GM23338 (cell line): ENCODE measurements around the gene FXR1. TPM values are rescaled to one million over a fixed set of nuclear protein-coding genes. Genes with fewer than 3 reads are reported as not detected.
A peak's percentile ranks its signal among the peaks of the same experiment; 100 is the strongest.

ENCODE experiments used
- ATAC-seq: fragments of 200-7000 bp; cut with Tn5 transposase; 3 replicates; pipeline ENCODE4 v1.9.1; 2020
- DNase-seq: peaks from one replicate; pipeline ENCODE4 v3.0.0-alpha.2; 2015; ENCODE audit warnings: low spot score
- H2AFZ ChIP-seq: fragments of 200-600 bp; sonication (generic); 2 replicates; pipeline ENCODE4 v1.8.0; 2016; ENCODE audit warnings: antibody characterized with exemption, mild to moderate bottlenecking, moderate library complexity
- H3F3A ChIP-seq: fragments of 200-600 bp; sonication (generic); replicated peaks from 2 replicates; pipeline ENCODE4 v1.8.0; 2017; ENCODE audit warnings: antibody characterized with exemption, mixed run types, low read depth
- H3K27ac ChIP-seq: fragments of 200-600 bp; sonication (generic); 2 replicates; pipeline ENCODE4 v1.6.1; 2016; ENCODE audit warnings: low read depth
- H3K27me3 ChIP-seq: fragments of 200-600 bp; sonication (generic); 2 replicates; pipeline ENCODE4 v1.8.0; 2016; ENCODE audit warnings: mild to moderate bottlenecking, mixed run types, moderate library complexity; ENCODE audit not compliant: insufficient read depth
- H3K36me3 ChIP-seq: fragments of 200-600 bp; sonication (generic); 2 replicates; pipeline ENCODE4 v1.8.0; 2016; ENCODE audit warnings: mild to moderate bottlenecking; ENCODE audit not compliant: insufficient read depth
- H3K4me1 ChIP-seq: fragments of 200-600 bp; sonication (generic); 2 replicates; pipeline ENCODE4 v1.8.0; 2016; ENCODE audit warnings: mild to moderate bottlenecking, moderate library complexity; ENCODE audit not compliant: insufficient read depth
- H3K4me2 ChIP-seq: fragments of 200-600 bp; sonication (generic); 2 replicates; pipeline ENCODE4 v1.7.1; 2017; ENCODE audit warnings: mixed run types
- H3K4me3 ChIP-seq: fragments of 200-600 bp; sonication (generic); 2 replicates; pipeline ENCODE4 v1.6.1; 2016; ENCODE audit warnings: mixed run types
- H3K79me2 ChIP-seq: fragments of 200-600 bp; sonication (generic); replicated peaks from 2 replicates; pipeline ENCODE4 v1.8.0; 2017; ENCODE audit warnings: mild to moderate bottlenecking; ENCODE audit not compliant: insufficient read depth
- H3K9me2 ChIP-seq: fragments of 200-600 bp; sonication (generic); 2 replicates; pipeline ENCODE4 v1.8.0; 2017; ENCODE audit not compliant: insufficient read depth
- H4K20me1 ChIP-seq: fragments of 200-600 bp; sonication (generic); replicated peaks from 2 replicates; pipeline ENCODE4 v1.8.0; 2017; ENCODE audit warnings: mild to moderate bottlenecking; ENCODE audit not compliant: insufficient read depth
- H3K27ac Mint-ChIP-seq: 2 replicates; pipeline ENCODE4 v1.8.0; 2020; ENCODE audit warnings: inconsistent platforms, mild to moderate bottlenecking, moderate library complexity, mixed read lengths
- H3K27me3 Mint-ChIP-seq: 3 replicates; pipeline ENCODE4 v1.8.0; 2022; ENCODE audit warnings: low read depth, mild to moderate bottlenecking, moderate library complexity, mixed read lengths, inconsistent platforms; ENCODE audit not compliant: insufficient read depth, poor library complexity
- H3K36me3 Mint-ChIP-seq: 3 replicates; pipeline ENCODE4 v1.8.0; 2021; ENCODE audit warnings: low read depth, mild to moderate bottlenecking, inconsistent platforms, moderate library complexity, mixed read lengths
- H3K4me1 Mint-ChIP-seq: 3 replicates; pipeline ENCODE4 v1.8.0; 2020; ENCODE audit warnings: mild to moderate bottlenecking, inconsistent platforms, mixed read lengths
- H3K4me3 Mint-ChIP-seq: 3 replicates; pipeline ENCODE4 v1.8.0; 2021; ENCODE audit warnings: moderate library complexity, mild to moderate bottlenecking, inconsistent platforms, mixed read lengths
- H3K9me3 Mint-ChIP-seq: 3 replicates; pipeline ENCODE4 v1.8.0; 2020; ENCODE audit warnings: moderate library complexity, mild to moderate bottlenecking, inconsistent platforms, mixed read lengths
- EZH2 ChIP-seq: fragments of 200-600 bp; sonication (generic); IDR thresholded peaks from one replicate; pipeline ENCODE4 v1.8.0; 2017; ENCODE audit warnings: antibody characterized with exemption, mild to moderate bottlenecking, low read depth; ENCODE audit not compliant: unreplicated experiment
- JUNB ChIP-seq: IDR thresholded peaks from one replicate; pipeline ENCODE4 v1.6.1; 2016; ENCODE audit warnings: antibody characterized with exemption; ENCODE audit not compliant: unreplicated experiment
- NANOG ChIP-seq: IDR thresholded peaks from 2 replicates; pipeline ENCODE4 v1.6.1; 2016; ENCODE audit warnings: antibody characterized with exemption, borderline replicate concordance
- POLR2AphosphoS5 ChIP-seq: IDR thresholded peaks from 2 replicates; pipeline ENCODE4 v1.6.1; 2016; ENCODE audit warnings: antibody characterized with exemption, low read depth
- STAT1 ChIP-seq: IDR thresholded peaks from one replicate; pipeline ENCODE4 v1.6.1; 2016; ENCODE audit warnings: antibody characterized with exemption; ENCODE audit not compliant: unreplicated experiment
- ZNF114 ChIP-seq: fragments of 250-450 bp; sonication (Bioruptor Pico); IDR thresholded peaks from 2 replicates; pipeline ENCODE4 v1.5.0; 2020; ENCODE audit warnings: mild to moderate bottlenecking, moderate library complexity
- polyA plus RNA-seq: library from polyadenylated mRNA; unstranded; fragments of >200 nt; fragmentation: Nextera tagmentation; extraction: Ambion mirVana; gene quantifications from 2 replicates; pipeline ENCODE4 v1.2.1, GENCODE V29; 2016
- total RNA-seq: library from RNA; depleted of rRNA; stranded (reverse); fragments of >200 nt; shearing (Covaris generic); gene quantifications from 2 replicates; pipeline ENCODE4 v1.2.3, GENCODE V29; 2014
- TF ChIP-seq, protein P1 (sequence below), 2 experiments: fragments of 200-600 bp in 1 of 2; sonication (generic) in 1 of 2; conservative IDR thresholded peaks; 2 replicates each; pipeline versions ENCODE4 v1.5.1 to v1.6.1; 2016 to 2017; ENCODE audit warnings: antibody characterized with exemption in 2 of 2, low read depth in 2 of 2, mild to moderate bottlenecking in 2 of 2, moderate library complexity in 1 of 2
- TF ChIP-seq, protein P2 (sequence below): fragments of 250-450 bp; sonication (Bioruptor Pico); IDR thresholded peaks from 2 replicates; pipeline ENCODE4 v1.5.0; 2020; ENCODE audit warnings: mild to moderate bottlenecking, moderate library complexity
- TF ChIP-seq, protein P3 (sequence below): IDR thresholded peaks from one replicate; pipeline ENCODE4 v1.6.1; 2018; ENCODE audit warnings: antibody characterized with exemption; ENCODE audit not compliant: unreplicated experiment

FXR1 gene
- total and polyA plus RNA-seq, 2 experiments from 2014 or later = 136 to 228 TPM

- H3F3A ChIP-seq = no peaks in the 10 kb centered on the region
- no peak for TF ChIP-seq NANOG
- TF ChIP-seq, protein P1, sequence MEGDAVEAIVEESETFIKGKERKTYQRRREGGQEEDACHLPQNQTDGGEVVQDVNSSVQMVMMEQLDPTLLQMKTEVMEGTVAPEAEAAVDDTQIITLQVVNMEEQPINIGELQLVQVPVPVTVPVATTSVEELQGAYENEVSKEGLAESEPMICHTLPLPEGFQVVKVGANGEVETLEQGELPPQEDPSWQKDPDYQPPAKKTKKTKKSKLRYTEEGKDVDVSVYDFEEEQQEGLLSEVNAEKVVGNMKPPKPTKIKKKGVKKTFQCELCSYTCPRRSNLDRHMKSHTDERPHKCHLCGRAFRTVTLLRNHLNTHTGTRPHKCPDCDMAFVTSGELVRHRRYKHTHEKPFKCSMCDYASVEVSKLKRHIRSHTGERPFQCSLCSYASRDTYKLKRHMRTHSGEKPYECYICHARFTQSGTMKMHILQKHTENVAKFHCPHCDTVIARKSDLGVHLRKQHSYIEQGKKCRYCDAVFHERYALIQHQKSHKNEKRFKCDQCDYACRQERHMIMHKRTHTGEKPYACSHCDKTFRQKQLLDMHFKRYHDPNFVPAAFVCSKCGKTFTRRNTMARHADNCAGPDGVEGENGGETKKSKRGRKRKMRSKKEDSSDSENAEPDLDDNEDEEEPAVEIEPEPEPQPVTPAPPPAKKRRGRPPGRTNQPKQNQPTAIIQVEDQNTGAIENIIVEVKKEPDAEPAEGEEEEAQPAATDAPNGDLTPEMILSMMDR (conservative IDR thresholded peaks at IDR 0.05; ENCODE audit: low read depth in 2 of 2) = no peak
- TF ChIP-seq, protein P2, sequence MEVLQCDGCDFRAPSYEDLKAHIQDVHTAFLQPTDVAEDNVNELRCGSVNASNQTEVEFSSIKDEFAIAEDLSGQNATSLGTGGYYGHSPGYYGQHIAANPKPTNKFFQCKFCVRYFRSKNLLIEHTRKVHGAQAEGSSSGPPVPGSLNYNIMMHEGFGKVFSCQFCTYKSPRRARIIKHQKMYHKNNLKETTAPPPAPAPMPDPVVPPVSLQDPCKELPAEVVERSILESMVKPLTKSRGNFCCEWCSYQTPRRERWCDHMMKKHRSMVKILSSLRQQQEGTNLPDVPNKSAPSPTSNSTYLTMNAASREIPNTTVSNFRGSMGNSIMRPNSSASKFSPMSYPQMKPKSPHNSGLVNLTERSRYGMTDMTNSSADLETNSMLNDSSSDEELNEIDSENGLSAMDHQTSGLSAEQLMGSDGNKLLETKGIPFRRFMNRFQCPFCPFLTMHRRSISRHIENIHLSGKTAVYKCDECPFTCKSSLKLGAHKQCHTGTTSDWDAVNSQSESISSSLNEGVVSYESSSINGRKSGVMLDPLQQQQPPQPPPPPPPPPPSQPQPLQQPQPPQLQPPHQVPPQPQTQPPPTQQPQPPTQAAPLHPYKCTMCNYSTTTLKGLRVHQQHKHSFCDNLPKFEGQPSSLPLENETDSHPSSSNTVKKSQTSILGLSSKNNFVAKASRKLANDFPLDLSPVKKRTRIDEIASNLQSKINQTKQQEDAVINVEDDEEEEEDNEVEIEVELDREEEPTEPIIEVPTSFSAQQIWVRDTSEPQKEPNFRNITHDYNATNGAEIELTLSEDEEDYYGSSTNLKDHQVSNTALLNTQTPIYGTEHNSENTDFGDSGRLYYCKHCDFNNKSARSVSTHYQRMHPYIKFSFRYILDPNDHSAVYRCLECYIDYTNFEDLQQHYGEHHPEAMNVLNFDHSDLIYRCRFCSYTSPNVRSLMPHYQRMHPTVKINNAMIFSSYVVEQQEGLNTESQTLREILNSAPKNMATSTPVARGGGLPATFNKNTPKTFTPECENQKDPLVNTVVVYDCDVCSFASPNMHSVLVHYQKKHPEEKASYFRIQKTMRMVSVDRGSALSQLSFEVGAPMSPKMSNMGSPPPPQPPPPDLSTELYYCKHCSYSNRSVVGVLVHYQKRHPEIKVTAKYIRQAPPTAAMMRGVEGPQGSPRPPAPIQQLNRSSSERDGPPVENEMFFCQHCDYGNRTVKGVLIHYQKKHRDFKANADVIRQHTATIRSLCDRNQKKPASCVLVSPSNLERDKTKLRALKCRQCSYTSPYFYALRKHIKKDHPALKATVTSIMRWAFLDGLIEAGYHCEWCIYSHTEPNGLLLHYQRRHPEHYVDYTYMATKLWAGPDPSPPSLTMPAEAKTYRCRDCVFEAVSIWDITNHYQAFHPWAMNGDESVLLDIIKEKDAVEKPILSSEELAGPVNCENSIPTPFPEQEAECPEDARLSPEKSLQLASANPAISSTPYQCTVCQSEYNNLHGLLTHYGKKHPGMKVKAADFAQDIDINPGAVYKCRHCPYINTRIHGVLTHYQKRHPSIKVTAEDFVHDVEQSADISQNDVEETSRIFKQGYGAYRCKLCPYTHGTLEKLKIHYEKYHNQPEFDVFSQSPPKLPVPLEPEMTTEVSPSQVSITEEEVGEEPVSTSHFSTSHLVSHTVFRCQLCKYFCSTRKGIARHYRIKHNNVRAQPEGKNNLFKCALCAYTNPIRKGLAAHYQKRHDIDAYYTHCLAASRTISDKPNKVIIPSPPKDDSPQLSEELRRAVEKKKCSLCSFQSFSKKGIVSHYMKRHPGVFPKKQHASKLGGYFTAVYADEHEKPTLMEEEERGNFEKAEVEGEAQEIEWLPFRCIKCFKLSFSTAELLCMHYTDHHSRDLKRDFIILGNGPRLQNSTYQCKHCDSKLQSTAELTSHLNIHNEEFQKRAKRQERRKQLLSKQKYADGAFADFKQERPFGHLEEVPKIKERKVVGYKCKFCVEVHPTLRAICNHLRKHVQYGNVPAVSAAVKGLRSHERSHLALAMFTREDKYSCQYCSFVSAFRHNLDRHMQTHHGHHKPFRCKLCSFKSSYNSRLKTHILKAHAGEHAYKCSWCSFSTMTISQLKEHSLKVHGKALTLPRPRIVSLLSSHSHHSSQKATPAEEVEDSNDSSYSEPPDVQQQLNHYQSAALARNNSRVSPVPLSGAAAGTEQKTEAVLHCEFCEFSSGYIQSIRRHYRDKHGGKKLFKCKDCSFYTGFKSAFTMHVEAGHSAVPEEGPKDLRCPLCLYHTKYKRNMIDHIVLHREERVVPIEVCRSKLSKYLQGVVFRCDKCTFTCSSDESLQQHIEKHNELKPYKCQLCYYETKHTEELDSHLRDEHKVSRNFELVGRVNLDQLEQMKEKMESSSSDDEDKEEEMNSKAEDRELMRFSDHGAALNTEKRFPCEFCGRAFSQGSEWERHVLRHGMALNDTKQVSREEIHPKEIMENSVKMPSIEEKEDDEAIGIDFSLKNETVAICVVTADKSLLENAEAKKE (CRISPR knock-in tag) = no peak
- TF ChIP-seq, protein P3, sequence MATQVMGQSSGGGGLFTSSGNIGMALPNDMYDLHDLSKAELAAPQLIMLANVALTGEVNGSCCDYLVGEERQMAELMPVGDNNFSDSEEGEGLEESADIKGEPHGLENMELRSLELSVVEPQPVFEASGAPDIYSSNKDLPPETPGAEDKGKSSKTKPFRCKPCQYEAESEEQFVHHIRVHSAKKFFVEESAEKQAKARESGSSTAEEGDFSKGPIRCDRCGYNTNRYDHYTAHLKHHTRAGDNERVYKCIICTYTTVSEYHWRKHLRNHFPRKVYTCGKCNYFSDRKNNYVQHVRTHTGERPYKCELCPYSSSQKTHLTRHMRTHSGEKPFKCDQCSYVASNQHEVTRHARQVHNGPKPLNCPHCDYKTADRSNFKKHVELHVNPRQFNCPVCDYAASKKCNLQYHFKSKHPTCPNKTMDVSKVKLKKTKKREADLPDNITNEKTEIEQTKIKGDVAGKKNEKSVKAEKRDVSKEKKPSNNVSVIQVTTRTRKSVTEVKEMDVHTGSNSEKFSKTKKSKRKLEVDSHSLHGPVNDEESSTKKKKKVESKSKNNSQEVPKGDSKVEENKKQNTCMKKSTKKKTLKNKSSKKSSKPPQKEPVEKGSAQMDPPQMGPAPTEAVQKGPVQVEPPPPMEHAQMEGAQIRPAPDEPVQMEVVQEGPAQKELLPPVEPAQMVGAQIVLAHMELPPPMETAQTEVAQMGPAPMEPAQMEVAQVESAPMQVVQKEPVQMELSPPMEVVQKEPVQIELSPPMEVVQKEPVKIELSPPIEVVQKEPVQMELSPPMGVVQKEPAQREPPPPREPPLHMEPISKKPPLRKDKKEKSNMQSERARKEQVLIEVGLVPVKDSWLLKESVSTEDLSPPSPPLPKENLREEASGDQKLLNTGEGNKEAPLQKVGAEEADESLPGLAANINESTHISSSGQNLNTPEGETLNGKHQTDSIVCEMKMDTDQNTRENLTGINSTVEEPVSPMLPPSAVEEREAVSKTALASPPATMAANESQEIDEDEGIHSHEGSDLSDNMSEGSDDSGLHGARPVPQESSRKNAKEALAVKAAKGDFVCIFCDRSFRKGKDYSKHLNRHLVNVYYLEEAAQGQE = no peak
- no peak for TF ChIP-seq ZNF114
- no peak for TF ChIP-seq EZH2
- TF ChIP-seq STAT1 = no peak
- TF ChIP-seq POLR2AphosphoS5 = no peak
- TF ChIP-seq JUNB = no peak
- peak overlapping the region; percentile 60 for H2AFZ ChIP-seq
- no peaks in the 10 kb centered on the region for H3K27me3 ChIP-seq
- H3K79me2 ChIP-seq = no peaks in the 10 kb centered on the region
- no peak overlapping the region for H3K27ac ChIP-seq
- no peaks in the 10 kb centered on the region for H3K36me3 ChIP-seq
- 0 out of 2 replicates have a peak overlapping the region, but pooled peaks have one; percentile 39 for H3K4me2 ChIP-seq
- no peaks in the 10 kb centered on the region for H3K9me3 Mint-ChIP-seq
- no peaks in the 10 kb centered on the region; the same call in 1 of the 2 replicates for H3K9me2 ChIP-seq
- H3K4me1 ChIP-seq = 0 out of 2 replicates have a peak, but pooled peaks cover under 1% of the 10 kb centered on the region
- no peaks in the 10 kb centered on the region for H3K27me3 Mint-ChIP-seq
- H3K4me3 Mint-ChIP-seq = no peak overlapping the region
- peaks cover 8% of the 10 kb centered on the region for H3K4me1 Mint-ChIP-seq
- H3K36me3 Mint-ChIP-seq = no peaks in the 10 kb centered on the region
- DNase-seq (no peak), ATAC-seq (peak; percentile 49)
- H3K27ac Mint-ChIP-seq = no peak overlapping the region
- H3K4me3 ChIP-seq = no peak overlapping the region
- H4K20me1 ChIP-seq = no peaks in the 10 kb centered on the region
Measured at GRCh38 chr3:181009225-181009624, 96.8 kb downstream of the FXR1 start.
